Dermis blood vessel endothelial cell (primary cell): ENCODE measurements around the gene PTPRD. TPM values are rescaled to one million over a fixed set of nuclear protein-coding genes. Genes with fewer than 3 reads are reported as not detected.
"Not testable (repeated sequence)": the region's sequence is repeated elsewhere in the genome, so short reads cannot be mapped to it uniquely, and the experiment has no call there.

ENCODE experiments used
- DNase-seq: peaks from one replicate; pipeline ENCODE4 v3.0.0; 2010
- total RNA-seq: library from RNA; depleted of rRNA; stranded (reverse); fragments of >200 nt; gene quantifications from 2 replicates; pipeline ENCODE4 v1.2.3, GENCODE V29; 2014

PTPRD gene
- total RNA-seq, 1 donor from 2014 or later, result 3.2 TPM

DNA sequence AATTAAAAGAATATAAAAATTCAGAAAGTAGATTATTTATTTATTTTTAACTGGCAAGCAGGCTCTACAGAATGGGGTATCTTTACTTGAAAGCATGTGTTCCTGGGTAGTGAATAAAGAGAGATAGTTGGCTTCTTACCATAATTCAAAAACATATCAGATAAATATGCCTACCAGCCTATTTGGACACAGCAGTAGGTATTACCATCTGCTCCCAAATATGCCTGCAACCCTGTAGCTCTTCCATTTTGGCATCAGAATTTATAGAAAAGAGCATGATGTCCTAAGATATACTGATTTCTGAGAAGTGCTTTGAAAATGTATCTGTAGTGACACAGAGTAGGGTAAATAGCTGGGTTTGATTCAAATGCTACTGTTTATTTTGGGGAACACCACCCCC is 1512.7 kb downstream of the PTPRD start:
- no peak for DNase-seq

DNA sequence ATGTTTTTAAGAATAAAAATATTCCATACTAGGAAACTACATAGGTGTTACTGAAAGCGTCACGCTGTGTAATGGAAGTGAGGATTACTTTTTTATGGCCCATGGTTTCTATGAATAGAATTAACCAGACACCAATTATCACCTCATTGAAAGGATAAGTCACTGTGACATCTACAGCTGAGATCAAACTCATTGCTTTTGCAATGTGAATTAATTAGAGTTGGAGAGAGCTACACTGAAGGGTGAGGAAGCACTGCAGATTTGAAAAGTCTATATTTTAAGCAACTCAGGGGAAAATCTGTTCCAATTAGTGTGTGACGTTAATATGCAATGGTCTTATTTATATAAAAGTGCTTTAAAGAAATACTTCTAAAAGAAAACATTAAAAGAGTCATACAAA is 1513.2 kb downstream of the PTPRD start:
- no peak for DNase-seq

DNA sequence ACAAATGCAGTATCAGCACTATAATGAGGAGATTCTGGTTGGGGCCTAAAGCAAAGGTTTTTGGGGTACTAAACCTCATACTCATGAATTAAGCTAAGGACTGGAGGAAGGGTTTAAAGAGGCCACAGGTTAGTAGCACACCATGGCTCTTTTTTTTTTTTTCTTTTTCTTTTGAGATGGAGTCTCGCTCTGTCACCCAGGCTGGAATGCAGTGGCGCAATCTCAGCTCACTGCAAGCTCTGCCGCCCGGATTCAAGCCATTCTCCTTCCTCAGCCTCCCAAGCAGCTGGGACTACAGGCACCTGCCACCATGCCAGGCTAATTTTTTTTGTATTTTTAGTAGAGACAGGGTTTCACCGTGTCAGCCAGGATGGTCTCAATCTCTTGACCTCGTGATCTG is 1515.5 kb downstream of the PTPRD start:
- not testable (repeated sequence) for DNase-seq

DNA sequence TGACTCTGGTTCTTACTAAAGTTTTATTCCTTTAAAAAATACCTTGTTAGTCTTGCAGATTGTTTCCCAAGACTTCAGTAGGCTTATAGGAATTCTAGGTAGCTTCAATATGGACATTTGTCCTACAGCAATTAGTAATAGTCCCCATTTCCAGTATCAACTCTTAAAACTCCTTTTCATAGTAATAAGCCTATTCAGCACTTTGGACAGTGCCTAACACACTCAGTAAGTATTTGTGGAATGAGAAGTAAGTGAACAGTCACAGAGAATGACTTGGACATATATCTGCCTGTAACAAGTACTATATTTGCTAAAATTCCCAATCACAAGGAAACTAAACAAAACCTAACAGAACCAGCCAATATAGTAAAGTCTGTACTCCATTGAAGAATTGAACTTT is 1521.4 kb downstream of the PTPRD start:
- no peak for DNase-seq

DNA sequence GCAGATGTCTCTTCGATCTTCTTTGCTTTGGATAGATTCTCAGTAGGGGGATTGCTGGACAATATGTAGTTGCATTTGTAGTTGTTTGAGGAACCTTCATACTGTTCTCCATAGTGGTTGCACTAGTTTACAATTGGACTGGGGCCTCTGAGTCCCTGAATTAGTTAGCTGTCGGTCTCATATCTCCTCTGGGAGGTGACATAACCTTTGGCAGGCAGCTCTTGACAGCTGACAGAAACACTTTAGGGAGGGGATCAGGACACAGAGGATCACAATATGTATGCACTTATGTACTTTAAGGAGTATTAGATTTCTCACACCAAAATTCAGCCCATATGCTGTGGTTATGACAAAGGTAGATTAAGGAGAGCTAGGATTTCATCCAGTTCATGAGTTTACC is 1533.3 kb downstream of the PTPRD start:
- no peak for DNase-seq

DNA sequence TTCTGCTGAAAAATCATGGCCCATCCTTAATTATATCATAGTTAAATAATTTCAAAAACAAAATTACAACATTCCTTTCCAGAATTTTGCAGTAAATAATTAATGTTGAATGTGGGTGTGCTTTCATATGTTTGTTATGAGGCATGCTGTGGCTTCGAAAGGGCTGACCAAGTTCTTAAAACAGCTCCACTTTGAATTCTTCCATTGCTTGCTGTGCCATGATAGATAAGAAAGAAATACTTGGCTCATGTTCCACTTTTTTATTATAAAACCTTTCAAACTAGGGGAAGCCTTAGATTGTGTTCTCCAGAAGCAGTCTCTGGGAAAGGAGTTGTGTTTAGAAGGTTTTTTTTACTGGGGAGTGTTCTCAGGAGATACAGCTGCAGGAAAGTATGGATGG is 1534.5 kb downstream of the PTPRD start:
- no peak for DNase-seq

DNA sequence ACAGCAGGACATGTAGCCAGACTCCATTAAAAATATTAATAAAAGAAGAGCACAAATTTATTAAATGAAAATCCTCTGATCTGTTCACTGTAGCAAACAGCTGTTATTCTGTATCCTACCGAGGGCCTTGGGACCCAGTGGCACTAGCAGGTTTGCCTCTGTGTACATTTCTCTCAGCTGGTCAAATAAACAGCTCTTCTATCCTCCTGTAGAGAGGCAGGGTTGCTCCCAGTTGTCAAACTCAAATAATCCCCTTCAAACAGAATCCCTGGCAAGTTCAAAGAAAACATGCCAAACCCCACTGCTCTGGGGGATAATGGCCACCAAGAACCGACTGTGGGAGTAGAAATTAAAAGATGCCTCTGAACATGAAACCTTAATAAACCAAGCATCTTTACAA is 1551.2 kb downstream of the PTPRD start:
- DNase-seq, result no peak

DNA sequence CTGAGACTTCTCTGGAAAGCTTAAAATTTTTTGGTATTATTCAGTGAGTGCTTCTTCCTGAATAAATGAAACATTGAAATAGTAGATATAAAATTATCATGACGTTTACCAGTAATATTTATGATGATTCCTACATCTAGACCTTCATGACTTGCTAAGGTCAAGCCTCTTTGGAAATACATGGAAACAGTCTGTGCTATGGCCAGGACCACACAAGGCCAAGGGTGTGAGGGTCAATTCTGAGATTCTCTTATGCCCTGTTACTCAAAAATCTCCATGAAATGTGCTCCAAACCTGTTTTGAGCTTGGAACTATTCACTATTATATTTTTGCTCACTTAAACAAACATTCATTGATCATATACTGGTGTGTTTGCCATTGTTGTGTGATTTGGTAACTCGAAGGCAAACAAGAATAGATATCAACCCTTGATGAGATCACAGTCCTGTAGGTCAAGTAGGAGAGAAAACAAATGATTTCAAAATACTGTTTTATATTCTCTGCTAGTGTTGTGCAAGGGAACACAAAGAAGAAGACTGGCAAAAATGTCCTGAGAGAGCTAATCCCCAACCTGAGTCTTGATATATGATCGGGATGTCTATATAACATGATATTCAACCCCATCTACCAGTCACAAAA is 1558.3 kb downstream of the PTPRD start:
- DNase-seq, result no peak

DNA sequence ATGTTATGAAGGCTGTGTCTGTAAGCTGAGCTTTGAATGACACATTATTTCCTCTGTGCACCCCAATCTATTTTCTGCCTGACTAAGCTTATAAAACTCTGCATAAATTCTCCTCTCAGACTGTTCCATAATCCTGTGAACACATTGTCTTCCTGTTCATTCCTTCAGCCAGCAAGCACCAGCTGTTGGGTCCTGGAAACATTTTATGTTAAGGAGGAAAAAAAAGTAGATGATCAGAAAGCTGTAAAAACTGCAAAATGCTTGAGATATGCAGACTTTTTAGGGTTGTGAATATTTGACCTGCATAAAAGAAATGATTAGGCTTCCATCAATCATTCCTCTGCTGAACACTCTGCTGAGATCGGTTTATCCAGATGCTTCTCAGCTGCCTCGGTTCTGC is 1567.2 kb downstream of the PTPRD start:
- no peak for DNase-seq

DNA sequence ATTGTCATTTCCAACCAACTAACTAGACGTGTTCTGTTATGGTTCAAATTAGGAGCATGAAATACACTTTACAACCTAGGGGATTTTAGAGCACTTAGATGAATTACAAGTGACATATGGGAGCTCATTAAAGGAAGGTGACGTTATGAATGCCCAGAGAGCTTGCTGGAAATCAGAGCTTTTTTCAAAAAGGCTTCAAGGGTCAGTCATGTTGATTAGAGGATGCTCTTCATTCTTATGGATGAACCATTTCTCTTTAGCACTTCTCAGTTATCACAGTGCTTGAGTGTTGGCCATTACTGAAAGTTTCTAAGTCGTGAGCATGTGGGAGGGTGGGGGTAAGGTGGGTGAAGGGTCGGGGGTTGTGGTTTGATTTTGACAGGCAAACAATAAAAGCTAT is 1567.7 kb downstream of the PTPRD start:
- no peak for DNase-seq

DNA sequence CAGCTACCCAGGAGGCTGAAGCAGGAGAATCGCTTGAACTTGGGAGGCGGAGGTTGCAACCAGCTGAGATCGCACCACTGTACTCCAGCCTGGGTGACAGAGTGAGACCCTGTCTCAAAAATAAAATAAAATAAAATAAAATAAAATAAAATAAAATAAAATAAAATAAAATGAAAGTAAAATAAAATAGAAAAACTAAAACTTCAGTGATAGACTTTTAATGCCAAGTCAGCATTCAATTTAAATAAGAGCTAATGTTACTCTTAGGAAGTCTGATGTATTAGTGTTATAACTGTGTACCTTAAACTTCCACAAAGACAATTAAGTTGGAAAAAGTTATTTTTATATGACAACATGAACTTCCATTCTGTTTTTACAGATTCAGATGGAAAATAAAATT is 1569.0 kb downstream of the PTPRD start:
- DNase-seq, result not testable (repeated sequence)

DNA sequence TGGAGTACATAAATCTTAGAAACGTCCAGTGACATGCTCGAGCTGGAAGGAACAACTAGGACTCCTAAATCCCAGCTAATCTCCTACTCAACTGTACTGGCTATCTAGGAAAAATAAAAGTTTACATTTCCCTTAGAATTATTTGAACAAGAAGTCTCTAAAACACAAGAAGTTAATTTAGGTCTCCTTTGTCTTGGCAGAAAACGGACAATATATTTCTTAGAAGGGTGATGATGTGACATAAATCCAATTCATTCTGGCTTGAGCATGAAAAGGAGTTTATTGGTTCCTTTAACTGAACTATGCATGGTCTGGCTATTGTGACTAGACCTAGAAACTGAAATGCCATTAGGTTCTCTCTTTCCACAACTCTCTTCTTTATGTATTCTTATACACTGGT is 1571.0 kb downstream of the PTPRD start:
- no peak for DNase-seq

DNA sequence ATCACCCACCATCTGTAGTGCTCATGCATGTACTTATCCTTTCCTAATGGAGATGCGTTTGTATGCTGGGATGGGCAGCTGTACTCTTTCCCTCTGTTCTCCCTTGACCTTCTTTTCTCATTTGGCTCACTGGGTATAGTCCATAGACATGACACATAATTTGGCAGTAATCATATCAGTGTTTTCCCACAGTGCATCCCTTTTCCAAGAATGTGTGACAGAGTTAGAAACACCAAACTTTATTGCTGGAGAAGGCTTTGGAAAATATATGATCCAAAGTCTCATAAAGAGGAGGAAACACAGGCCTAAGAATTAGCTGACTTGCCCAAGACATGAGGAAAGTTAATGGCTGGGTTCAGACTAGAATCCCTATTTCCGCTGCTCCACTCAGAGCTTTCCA is 1579.8 kb downstream of the PTPRD start:
- no peak for DNase-seq

DNA sequence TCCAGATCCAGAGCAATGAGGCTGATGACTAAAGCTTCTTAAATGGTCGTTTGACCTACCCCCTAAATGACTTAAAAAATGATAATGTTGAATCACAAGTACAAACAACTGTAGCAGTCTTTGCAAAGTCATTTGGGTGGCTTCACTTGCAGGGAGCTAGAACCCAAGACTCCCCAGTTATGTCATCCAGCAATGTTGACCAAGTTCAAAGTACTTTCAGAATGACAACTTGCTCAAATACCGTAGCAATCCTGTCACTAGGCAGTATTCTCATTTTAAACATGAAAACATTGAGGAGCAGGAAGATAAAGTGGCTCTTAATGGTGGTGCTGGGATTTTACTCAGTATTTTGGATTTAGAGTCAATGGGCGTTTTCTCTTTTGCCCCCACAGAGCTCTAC is 1596.2 kb downstream of the PTPRD start:
- DNase-seq, result no peak

DNA sequence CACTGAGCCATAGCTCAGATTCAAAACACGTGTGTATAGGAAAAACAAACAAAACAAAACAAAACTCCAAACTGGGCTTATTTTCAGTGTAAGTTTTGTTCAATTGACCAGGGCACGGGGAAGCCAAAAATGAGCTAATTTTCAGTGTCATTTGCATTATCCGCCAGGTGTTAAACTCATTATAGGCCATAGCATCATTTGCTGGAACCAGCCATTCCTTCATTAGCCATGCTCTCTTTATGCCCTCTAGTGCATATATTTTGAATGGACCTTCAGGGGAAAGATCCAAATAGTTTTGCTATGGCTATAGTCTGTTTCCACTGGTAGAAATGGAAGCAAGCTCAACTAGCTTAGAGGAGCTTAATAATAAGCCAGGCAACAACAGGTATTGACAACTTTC is 1608.0 kb downstream of the PTPRD start:
- DNase-seq, result no peak

DNA sequence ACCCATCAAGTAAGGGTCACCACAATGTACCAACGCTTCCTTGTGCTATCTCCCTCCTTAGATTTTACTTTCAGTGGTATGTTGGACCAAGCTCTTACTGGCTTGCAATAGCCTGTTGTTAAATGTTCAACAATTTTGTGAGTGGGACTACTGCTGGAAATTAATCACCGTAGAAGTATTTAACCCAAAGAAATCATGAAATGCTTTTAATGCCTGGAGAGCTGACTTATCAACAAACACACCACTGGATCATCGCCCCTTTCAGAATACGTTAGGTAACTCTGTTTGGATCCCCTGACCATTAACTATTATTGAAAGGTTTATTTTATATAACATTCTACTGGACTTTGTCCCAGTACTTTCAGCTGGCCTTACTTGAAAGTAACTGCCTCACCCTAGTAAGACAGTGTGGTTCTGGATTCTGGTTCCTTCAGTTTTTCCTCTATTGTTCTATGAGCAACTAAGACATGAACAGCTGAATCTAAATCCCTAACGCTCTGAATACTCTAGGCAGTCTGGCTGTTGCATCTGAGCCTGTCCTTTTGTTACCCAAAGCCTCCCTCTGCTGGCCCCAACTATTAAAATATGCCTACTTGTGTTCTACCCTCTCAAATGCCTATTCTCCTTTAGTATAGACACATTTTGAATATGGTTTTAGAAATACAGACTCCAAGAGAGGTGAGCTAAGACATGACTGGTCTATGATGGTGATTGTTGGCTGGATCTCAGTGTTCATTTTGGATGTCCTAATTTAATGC is 1609.8 kb downstream of the PTPRD start:
- peak; percentile 3 for DNase-seq

DNA sequence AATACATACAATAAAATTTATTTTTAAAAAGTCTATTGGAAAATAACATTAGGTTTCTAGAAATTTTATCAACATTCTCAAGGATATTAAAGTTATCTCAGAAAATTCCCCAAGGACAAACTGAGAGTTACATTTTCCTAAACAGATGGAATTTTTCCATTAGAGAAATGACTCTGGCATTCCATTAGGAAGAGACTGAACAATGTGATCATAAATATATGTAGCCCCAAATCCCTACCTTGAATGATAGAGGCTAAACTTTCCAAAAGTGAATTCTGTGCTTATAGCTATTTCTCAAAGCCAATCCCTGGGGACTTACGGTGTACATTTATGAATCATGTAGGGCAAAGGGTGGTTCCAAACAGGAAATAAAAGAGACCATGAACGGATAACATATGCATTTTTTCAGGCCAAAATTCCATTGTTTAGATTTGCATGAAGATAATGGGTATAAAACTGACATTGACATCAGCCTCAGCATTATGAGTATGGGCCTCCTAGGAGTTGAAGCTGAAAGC is 1632.2 kb downstream of the PTPRD start:
- no peak for DNase-seq

DNA sequence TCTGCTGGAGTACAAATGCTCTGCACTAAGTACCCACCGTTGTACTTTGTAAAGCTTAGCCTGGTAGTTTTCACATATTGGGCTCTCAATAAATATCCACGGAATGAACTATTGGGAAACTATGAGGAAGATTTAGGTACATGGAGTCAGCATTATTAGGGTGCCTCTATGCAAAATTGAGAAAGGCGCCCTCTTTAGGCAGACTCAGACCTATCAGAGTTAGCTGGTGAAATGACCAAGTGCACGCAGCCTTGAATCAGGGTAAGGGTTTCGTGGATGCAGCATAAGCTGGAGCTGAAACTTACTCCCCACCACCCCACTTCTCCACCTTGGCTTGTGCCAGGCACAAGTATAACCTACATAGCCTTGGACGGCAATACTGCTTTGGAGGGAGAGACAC is 1634.5 kb downstream of the PTPRD start:
- no peak for DNase-seq

DNA sequence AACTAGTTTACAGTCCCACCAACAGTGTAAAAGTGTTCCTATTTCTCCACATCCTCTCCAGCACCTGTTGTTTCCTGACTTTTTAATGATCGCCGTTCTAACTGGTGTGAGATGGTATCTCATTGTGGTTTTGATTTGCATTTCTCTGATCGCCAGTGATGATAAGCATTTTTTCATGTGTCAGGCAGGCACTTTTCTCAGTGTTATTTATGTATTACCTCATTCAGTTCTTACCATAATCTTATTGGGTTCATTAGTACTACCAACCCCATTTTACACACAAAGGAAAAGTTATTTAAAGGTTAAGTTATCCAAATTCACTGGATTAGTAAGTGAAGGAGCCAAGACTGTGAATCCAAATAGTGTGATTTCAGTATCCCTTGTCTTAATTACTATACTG is 1644.5 kb downstream of the PTPRD start:
- not testable (repeated sequence) for DNase-seq

DNA sequence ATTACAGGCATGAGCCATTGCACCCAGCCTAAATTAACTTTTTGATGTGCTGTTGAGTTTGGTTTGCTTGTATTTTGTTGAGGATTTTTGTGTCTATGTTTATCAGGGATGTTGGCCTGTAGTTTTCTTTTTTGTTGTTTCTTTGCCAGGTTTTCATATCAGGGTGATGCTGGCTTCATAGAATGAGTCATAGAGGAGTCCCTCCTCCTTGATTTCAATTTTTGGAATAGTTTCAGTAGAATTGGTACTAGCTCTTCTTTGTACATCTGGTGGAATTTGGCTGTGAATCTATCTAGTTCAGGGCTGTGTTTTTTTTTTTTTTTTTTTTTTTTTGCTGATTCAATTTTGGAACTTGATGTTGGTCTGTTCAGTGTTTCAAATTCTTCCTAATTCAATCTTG is 1648.9 kb downstream of the PTPRD start:
- no peak for DNase-seq

DNA sequence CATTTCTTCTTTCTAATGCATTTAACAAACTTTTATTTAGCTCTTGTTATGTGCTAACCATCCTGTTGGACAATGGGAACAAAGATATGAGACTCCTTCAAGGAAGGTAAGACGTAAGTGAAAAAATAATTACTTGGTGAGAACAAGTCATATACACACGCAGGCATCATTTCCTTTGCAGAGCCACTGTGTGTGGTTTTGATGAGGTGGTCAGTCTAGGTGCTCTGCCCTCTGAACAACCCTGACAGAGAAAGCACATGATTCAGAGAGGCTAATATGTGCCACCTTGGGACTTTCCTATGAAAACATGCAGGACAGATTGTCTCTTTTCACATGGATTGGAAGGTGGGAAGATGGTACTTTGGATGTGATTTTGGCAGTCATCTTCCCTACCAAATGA is 1650.7 kb downstream of the PTPRD start:
- no peak for DNase-seq

DNA sequence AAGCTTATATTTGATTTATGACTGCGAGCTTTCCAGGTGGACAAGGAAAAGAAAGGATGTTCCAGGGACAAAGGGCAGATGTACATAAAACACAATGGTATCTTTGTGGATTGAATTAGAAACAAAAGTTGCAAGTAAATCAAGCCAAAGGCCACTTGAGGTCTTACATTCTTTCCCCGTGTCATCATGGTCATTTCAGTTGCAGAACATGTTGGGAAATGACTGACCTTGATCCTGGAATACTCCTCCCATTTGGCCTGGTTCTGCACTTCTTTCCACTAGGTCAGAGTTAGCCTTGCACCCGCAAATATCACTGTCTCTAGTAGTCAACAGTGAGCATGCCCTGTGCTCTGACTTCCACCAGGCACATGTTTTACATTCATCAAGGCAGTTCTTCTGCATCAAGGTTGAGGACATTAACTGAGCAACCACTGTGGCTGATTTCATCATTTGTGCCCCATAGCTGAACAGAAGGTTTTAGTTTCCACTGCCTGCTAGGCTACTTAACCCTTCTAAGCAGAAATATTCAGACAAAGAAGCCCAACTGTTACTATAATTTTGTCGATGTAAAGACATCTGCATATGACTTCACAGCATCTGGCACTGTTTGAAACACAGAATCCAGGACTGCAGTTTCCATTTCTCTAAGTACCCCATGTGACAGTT is 1651.5 kb downstream of the PTPRD start:
- no peak for DNase-seq

DNA sequence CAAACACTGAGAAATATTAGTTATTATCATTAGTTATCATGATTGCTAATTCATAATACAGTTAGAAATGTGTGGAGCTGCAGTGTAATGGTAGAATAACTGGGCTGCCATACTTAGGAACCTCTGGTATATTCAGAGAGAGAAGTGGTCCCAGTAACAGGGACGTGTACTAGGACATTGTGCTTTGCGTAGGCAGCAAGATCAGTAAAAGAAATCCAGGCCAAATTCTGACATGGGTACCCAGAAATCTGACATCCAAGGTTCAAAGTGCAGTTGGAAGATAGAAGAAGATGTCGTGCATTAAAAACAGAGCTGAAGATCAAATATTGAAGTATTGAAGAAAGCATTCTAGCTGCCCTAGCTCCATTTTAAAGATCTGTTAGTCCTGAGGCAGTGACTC is 1652.5 kb downstream of the PTPRD start:
- DNase-seq, result no peak

DNA sequence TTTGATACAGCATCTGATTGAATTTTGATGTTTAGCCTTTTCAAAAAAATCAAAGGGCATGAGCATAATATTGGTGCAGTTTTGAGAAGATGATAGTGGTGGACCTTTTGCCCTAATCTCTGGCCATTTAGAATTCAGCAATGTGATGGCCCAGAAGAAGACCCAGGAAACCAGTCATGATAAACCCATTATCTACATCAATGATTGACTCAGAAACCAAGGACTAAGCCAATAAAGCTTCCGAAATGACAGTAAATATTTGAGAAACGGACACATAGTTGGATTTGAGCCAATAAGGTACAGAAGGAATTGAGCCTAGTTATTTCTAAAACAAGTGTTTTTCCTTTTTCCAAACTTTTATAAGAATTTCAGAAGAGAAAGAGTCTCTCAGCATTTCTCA is 1654.4 kb downstream of the PTPRD start:
- DNase-seq, result no peak
